ENCODE results near the gene KRT1. TPM values are rescaled to one million over a fixed set of nuclear protein-coding genes. Genes with fewer than 3 reads are reported as not detected.

KRT1 gene
- total and polyA plus RNA-seq, 2 donors (not counting 1 experiment from before 2014, with no cell fraction given), result not detected

- CTCF ChIA-PET, result no interaction called here
- H3K27me3 Mint-ChIP-seq, result peaks cover 13% of the 10 kb centered on the region
- no CpG with 5 or more reads among the region's 6 CpGs for WGBS (ENCODE audit: insufficient coverage)
- Histone ChIP-seq H3K79me2 (ENCODE audit: control insufficient read depth, insufficient read depth, low read length) (no peaks in the 10 kb centered on the region), H3K36me3 (replicated peaks in 1 of 2; ENCODE audit: control extremely low read depth in 1 of 2, control insufficient read depth in 1 of 2, extremely low read depth in 1 of 2, insufficient read depth in 2 of 2, low read length in 1 of 2) (no peaks in the 10 kb centered on the region), H4K20me1 (ENCODE audit: control insufficient read depth, insufficient read depth, low read length, poor library complexity, severe bottlenecking) (no peaks in the 10 kb centered on the region), H3K4me1 (ENCODE audit: control insufficient read depth in 2 of 2, insufficient read depth in 2 of 2, low read length in 2 of 2) (no peaks in the 10 kb centered on the region), H3K4me3 (ENCODE audit: control extremely low read depth in 1 of 5, extremely low read depth in 1 of 5, insufficient read depth in 1 of 5, low read depth in 2 of 5, low read length in 4 of 5) (no peak overlapping the region), H3K4me2 (replicated peaks; ENCODE audit: low read depth, low read length, poor library complexity, severe bottlenecking) (no peak overlapping the region), H2AFZ (ENCODE audit: insufficient read depth, low read depth, low read length, poor library complexity, severe bottlenecking) (no peak overlapping the region), H3K9me3 (ENCODE audit: control extremely low read depth in 1 of 3, control insufficient read depth in 2 of 3, insufficient read depth in 1 of 3, low read length in 2 of 3) (no peaks in the 10 kb centered on the region), H3K27me3 (replicated peaks in 1 of 4; ENCODE audit: control extremely low read depth in 1 of 4, control insufficient read depth in 3 of 4, insufficient read depth in 4 of 4, low read length in 3 of 4) (peaks cover 0 to 5% (median 1%) of the 10 kb centered on the region in 4 experiments), H3K9ac (ENCODE audit: low read length) (no peak overlapping the region), H3K27ac (ENCODE audit: low read length in 2 of 2) (no peak overlapping the region)
- DNase-seq (no peak), ATAC-seq (ENCODE audit: low read depth) (no peak)
- TF ChIP-seq CTCF (IDR thresholded peaks at IDR 0.05) (no peak), EZH2 (IDR thresholded peaks at IDR 0.05; ENCODE audit: borderline replicate concordance, insufficient read depth, low read depth, low read length, poor library complexity, severe bottlenecking) (no peak)
- no peak overlapping the region for H3K27ac Mint-ChIP-seq
- H3K4me1 Mint-ChIP-seq, result no peaks in the 10 kb centered on the region
- intact Hi-C loops (cut with micrococcal nuclease), result no loop called here
- peaks cover 2% of the 10 kb centered on the region for H3K9me3 Mint-ChIP-seq (ENCODE audit: insufficient read depth)
- no peak overlapping the region for H3K4me3 Mint-ChIP-seq
- POLR2A ChIA-PET, result no interaction called here
Observed at GRCh38 chr12:52636189-52636588, 44.0 kb downstream of the KRT1 start.

- ATAC-seq (ENCODE audit: low read depth), result no peak
- POLR2A ChIA-PET, result no interaction called here
- 65% methylated on average over 5 of the region's 7 CpGs for WGBS (ENCODE audit: insufficient coverage)
- H3K27ac ChIP-seq (ENCODE audit: low read length in 2 of 2), result no peak overlapping the region
- no peak overlapping the region for H3K27ac Mint-ChIP-seq
- H3K4me1 ChIP-seq (ENCODE audit: control insufficient read depth in 2 of 2, insufficient read depth in 2 of 2, low read length in 2 of 2), result no peaks in the 10 kb centered on the region
- no peak overlapping the region for H3K4me3 ChIP-seq (ENCODE audit: control extremely low read depth in 1 of 5, extremely low read depth in 1 of 5, insufficient read depth in 1 of 5, low read depth in 2 of 5, low read length in 4 of 5)
- H3K4me3 Mint-ChIP-seq, result no peak overlapping the region
- TF ChIP-seq EZH2 (IDR thresholded peaks at IDR 0.05; ENCODE audit: borderline replicate concordance, insufficient read depth, low read depth, low read length, poor library complexity, severe bottlenecking) (no peak), CTCF (IDR thresholded peaks at IDR 0.05) (no peak)
- intact Hi-C loops (cut with micrococcal nuclease), result no loop called here
- H4K20me1 ChIP-seq (ENCODE audit: control insufficient read depth, insufficient read depth, low read length, poor library complexity, severe bottlenecking), result no peaks in the 10 kb centered on the region
- H3K4me1 Mint-ChIP-seq, result no peaks in the 10 kb centered on the region
- H3K4me2 ChIP-seq (replicated peaks; ENCODE audit: low read depth, low read length, poor library complexity, severe bottlenecking), result no peak overlapping the region
- H3K27me3 Mint-ChIP-seq, result peaks cover 18% of the 10 kb centered on the region
- H2AFZ ChIP-seq (ENCODE audit: insufficient read depth, low read depth, low read length, poor library complexity, severe bottlenecking), result no peak overlapping the region
- no peaks in the 10 kb centered on the region for H3K9me3 ChIP-seq (ENCODE audit: control extremely low read depth in 1 of 3, control insufficient read depth in 2 of 3, insufficient read depth in 1 of 3, low read length in 2 of 3)
- no peaks in the 10 kb centered on the region for H3K79me2 ChIP-seq (ENCODE audit: control insufficient read depth, insufficient read depth, low read length)
- no peak for DNase-seq
- H3K36me3 ChIP-seq (replicated peaks in 1 of 2; ENCODE audit: control extremely low read depth in 1 of 2, control insufficient read depth in 1 of 2, extremely low read depth in 1 of 2, insufficient read depth in 2 of 2, low read length in 1 of 2), result no peaks in the 10 kb centered on the region
- no peak overlapping the region for H3K9ac ChIP-seq (ENCODE audit: low read length)
- H3K9me3 Mint-ChIP-seq (ENCODE audit: insufficient read depth), result peaks cover under 1% of the 10 kb centered on the region
- peaks cover 0 to 5% (median 1%) of the 10 kb centered on the region in 4 experiments for H3K27me3 ChIP-seq (replicated peaks in 1 of 4; ENCODE audit: control extremely low read depth in 1 of 4, control insufficient read depth in 3 of 4, insufficient read depth in 4 of 4, low read length in 3 of 4)
- CTCF ChIA-PET, result no interaction called here
Observed at GRCh38 chr12:52634266-52635056, 45.7 kb downstream of the KRT1 start.
